ENCODE data around the gene COL5A1. TPM values are rescaled to one million over a fixed set of nuclear protein-coding genes. Genes with fewer than 3 reads are reported as not detected.

COL5A1 gene
- total RNA-seq, 1 experiment from 2014 or later: 10.6 TPM

DNA sequence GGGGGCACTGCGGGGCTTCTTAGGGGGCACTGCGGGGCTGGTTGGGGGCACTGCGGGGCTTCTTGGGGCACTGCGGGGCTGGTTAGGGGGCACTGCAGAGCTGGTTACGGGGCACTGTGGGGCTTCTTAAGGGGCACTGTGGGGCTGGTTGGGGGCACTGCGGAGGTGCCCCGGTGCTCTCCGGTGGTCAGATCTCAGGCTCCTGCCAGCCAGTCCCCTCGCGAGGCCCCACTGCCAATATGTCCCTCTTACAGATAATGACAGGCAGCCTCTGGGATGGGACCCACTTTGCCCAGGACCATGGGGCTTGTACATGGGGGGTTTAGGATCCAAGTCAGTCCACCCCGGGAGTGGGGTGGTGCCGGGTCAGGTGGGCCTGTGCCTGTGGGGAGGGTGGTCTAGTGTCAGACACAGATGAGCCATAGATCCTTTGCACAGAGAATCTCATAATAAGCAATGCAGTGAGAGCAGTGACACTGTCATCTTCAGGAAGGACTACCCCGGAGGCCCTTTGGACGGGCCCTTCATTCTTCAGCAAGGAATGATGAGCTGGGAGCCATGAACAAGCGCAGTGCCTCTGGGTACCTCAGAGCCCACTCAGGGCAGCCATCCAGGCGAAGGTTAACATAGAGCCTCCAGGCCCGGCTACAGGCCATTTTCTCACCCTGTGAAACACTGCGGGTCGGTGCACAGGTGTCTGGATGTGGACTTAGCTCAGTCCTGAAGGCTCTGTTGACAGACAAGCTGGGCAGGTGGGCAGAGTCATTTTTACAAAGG lies 38.2 kb downstream of the COL5A1 start:
- Histone ChIP-seq H2AFZ (ENCODE audit: low read length) (no peak overlapping the region), H3K9ac (ENCODE audit: low read length) (no peak overlapping the region), H3K36me3 (ENCODE audit: low read depth, low read length) (no peaks in the 10 kb centered on the region), H3K27ac (ENCODE audit: low read length) (no peak overlapping the region), H3K79me2 (ENCODE audit: low read length) (no peaks in the 10 kb centered on the region), H3K9me2 (replicated peaks; ENCODE audit: low read length) (no peaks in the 10 kb centered on the region), H4K20me1 (ENCODE audit: low read length) (no peaks in the 10 kb centered on the region), H3F3A (ENCODE audit: low read length, unreplicated experiment) (no peaks in the 10 kb centered on the region), H3K9me3 (ENCODE audit: low read length) (no peaks in the 10 kb centered on the region), H3K27me3 (ENCODE audit: low read length) (no peaks in the 10 kb centered on the region), H3K4me1 (ENCODE audit: insufficient read depth, low read length) (no peaks in the 10 kb centered on the region), H3K4me3 (ENCODE audit: low read length) (no peak overlapping the region), H3K4me2 (ENCODE audit: low read length) (no peak overlapping the region)
- no peak for ATAC-seq
- ChIA-PET POLR2A (ENCODE audit: unreplicated experiment) (no interaction called here), CTCF (no interaction called here)
- intact Hi-C loops (cut with micrococcal nuclease): no loop called here
- DNase-seq: no peak
- no peak for TF ChIP-seq EZH2phosphoT487 (IDR thresholded peaks at IDR 0.05; ENCODE audit: borderline replicate concordance, low read length)
- no peak for TF ChIP-seq EZH2 (IDR thresholded peaks at IDR 0.05; ENCODE audit: low read length, unreplicated experiment)
- TF ChIP-seq, protein P1, sequence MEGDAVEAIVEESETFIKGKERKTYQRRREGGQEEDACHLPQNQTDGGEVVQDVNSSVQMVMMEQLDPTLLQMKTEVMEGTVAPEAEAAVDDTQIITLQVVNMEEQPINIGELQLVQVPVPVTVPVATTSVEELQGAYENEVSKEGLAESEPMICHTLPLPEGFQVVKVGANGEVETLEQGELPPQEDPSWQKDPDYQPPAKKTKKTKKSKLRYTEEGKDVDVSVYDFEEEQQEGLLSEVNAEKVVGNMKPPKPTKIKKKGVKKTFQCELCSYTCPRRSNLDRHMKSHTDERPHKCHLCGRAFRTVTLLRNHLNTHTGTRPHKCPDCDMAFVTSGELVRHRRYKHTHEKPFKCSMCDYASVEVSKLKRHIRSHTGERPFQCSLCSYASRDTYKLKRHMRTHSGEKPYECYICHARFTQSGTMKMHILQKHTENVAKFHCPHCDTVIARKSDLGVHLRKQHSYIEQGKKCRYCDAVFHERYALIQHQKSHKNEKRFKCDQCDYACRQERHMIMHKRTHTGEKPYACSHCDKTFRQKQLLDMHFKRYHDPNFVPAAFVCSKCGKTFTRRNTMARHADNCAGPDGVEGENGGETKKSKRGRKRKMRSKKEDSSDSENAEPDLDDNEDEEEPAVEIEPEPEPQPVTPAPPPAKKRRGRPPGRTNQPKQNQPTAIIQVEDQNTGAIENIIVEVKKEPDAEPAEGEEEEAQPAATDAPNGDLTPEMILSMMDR (conservative IDR thresholded peaks at IDR 0.05; ENCODE audit: low read depth, low read length): no peak
- no TSS peak for BruUV-seq (replicated peaks)

DNA sequence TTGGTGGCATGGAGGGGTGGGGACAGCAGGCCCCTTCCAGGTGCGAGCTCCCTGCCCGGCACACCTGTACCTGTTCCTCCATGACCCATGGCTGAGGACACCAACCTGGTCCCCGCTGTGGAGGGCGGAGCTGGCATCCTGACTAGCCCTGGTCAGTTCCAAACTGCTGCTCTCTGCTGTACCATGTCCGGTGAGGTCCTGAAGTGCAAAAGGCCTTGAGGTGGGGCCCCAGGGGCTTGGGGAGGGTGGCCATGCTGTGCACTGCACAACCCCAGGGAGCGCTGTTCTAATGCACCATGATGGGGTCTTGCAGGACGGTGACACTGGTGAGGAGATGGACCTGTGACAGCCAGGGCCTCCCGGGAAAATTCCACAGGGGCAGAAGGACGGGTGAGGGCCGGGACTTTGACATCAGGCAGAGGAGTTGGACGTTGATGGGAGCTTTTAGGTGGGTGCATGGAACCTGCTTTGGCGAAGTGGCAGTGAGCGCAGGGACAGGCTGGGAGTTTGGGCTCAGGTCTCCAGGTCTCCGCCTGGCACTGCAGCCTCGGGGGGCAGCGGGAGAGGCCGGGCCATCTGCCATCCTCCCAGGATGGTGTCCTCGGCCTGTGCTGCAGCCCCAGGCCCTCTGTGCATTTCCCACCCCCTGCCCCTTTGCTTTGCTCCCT lies 38.9 kb downstream of the COL5A1 start:
- no peak overlapping the region for H3K4me2 ChIP-seq (ENCODE audit: low read length)
- H2AFZ ChIP-seq (ENCODE audit: low read length): no peak overlapping the region
- no peak overlapping the region for H3K9ac ChIP-seq (ENCODE audit: low read length)
- BruUV-seq (replicated peaks): no TSS peak
- no peaks in the 10 kb centered on the region for H3K4me1 ChIP-seq (ENCODE audit: insufficient read depth, low read length)
- no peaks in the 10 kb centered on the region for H3K79me2 ChIP-seq (ENCODE audit: low read length)
- H3K36me3 ChIP-seq (ENCODE audit: low read depth, low read length): no peaks in the 10 kb centered on the region
- no peaks in the 10 kb centered on the region for H4K20me1 ChIP-seq (ENCODE audit: low read length)
- intact Hi-C loops (cut with micrococcal nuclease): no loop called here
- no peak for TF ChIP-seq EZH2 (IDR thresholded peaks at IDR 0.05; ENCODE audit: low read length, unreplicated experiment)
- TF ChIP-seq, protein P1 (conservative IDR thresholded peaks at IDR 0.05; ENCODE audit: low read depth, low read length): no peak
- no peak for TF ChIP-seq EZH2phosphoT487 (IDR thresholded peaks at IDR 0.05; ENCODE audit: borderline replicate concordance, low read length)
- no peaks in the 10 kb centered on the region for H3F3A ChIP-seq (ENCODE audit: low read length, unreplicated experiment)
- H3K27ac ChIP-seq (ENCODE audit: low read length): no peak overlapping the region
- H3K9me2 ChIP-seq (replicated peaks; ENCODE audit: low read length): no peaks in the 10 kb centered on the region
- H3K4me3 ChIP-seq (ENCODE audit: low read length): no peak overlapping the region
- CTCF ChIA-PET: no interaction called here
- H3K9me3 ChIP-seq (ENCODE audit: low read length): no peaks in the 10 kb centered on the region
- DNase-seq (no peak), ATAC-seq (no peak)
- H3K27me3 ChIP-seq (ENCODE audit: low read length): no peaks in the 10 kb centered on the region
- POLR2A ChIA-PET (ENCODE audit: unreplicated experiment): no interaction called here
